ENCODE data around the gene IKZF1.
A peak's percentile ranks its signal among the peaks of the same experiment; 100 is the strongest.

The IKZF1 gene

DNA sequence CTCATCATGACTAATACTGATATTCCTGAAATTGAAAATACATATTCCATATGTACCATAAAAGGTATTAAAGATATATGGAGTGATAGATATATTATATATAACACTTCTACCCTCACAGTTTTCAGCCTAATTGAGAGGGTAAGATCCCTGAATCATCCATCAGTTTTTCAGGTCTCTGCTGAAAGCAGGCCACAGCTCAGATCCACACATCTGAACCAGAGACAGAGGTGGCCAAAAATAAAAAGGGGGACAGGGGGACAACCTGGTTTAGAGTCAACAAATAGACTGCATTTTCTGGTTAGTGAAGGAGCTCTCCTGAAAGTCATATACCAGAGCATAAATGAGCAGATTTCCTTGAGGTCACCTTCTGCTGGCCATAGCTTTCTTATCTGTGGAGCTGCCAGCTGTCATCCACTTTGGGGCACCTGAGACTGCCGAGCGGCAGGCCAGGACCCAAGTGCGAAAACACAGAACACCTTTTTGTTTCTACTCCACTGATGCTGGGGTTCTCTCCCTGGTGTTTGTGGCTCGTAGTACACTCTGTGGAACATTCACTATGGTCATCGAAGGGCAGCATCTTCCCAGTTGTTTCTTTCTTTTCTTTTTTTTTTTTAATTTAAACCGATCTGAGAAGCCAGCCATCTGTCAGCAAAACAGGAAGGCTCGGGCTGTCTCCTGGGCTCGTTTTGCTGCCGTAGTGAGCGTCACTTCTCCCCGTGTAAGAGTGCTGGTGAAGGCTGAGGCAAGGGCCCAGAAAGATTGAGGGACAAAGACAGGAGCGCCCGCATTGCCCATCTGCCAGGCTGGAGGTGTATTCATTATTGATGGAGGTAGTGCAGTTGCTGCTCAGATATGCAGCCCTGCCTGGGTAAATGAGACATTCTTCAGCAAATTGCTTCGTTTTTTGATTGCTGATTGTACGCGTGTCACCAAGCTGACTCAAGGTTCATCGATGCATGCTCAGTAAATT, 13.5 kb downstream of the IKZF1 start:
- peak overlapping the region; percentile 42 for H3K27ac ChIP-seq
- TF ChIP-seq, protein P1, sequence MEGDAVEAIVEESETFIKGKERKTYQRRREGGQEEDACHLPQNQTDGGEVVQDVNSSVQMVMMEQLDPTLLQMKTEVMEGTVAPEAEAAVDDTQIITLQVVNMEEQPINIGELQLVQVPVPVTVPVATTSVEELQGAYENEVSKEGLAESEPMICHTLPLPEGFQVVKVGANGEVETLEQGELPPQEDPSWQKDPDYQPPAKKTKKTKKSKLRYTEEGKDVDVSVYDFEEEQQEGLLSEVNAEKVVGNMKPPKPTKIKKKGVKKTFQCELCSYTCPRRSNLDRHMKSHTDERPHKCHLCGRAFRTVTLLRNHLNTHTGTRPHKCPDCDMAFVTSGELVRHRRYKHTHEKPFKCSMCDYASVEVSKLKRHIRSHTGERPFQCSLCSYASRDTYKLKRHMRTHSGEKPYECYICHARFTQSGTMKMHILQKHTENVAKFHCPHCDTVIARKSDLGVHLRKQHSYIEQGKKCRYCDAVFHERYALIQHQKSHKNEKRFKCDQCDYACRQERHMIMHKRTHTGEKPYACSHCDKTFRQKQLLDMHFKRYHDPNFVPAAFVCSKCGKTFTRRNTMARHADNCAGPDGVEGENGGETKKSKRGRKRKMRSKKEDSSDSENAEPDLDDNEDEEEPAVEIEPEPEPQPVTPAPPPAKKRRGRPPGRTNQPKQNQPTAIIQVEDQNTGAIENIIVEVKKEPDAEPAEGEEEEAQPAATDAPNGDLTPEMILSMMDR (IDR thresholded peaks at IDR 0.05; ENCODE audit: low read depth, low read length) = no peak
- H3K36me3 ChIP-seq = no peaks in the 10 kb centered on the region
- DNase-seq = no peak
- 0 out of 2 replicates have a peak overlapping the region, but pooled peaks have one; percentile 9 for H3K4me3 ChIP-seq (ENCODE audit: low read depth, low read length)
- H3K27me3 ChIP-seq (ENCODE audit: insufficient read depth, low read depth, severe bottlenecking) = no peaks in the 10 kb centered on the region
- no peaks in the 10 kb centered on the region for H3K9me3 ChIP-seq (ENCODE audit: severe bottlenecking)

DNA sequence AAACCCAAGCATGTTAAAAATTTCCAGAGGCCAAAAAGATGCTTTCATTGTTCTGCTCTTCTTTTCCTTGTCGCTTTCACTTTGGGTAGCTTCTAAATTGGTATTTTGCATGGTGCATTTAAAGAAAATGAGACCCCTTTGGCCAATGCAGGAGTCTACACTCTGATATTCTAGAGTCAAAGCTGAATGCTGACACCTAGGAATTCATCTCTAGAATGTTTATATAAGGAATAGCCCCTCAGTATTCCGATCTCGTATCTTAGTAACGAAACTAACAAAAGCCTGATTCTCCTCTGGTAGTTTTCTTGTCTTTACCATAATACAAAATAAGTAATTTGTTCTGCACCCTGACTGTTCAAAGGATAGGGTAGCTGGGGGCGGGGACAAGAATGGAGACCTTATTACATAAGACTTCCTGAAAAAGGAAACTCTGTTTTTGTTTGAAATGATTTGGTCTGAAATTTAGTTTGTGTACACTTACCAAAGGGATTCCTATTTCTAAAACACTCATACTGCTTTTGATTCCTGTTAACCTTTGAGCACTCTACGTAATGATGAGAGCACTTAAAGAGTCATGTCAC, 17.1 kb downstream of the IKZF1 start:
- no peaks in the 10 kb centered on the region for H3K27me3 ChIP-seq (ENCODE audit: insufficient read depth, low read depth, severe bottlenecking)
- no peak for DNase-seq
- H3K9me3 ChIP-seq (ENCODE audit: severe bottlenecking) = no peaks in the 10 kb centered on the region
- no peak overlapping the region for H3K4me3 ChIP-seq (ENCODE audit: low read depth, low read length)
- TF ChIP-seq, protein P1 (IDR thresholded peaks at IDR 0.05; ENCODE audit: low read depth, low read length) = no peak
- H3K27ac ChIP-seq = no peak overlapping the region
- H3K36me3 ChIP-seq = no peaks in the 10 kb centered on the region

DNA sequence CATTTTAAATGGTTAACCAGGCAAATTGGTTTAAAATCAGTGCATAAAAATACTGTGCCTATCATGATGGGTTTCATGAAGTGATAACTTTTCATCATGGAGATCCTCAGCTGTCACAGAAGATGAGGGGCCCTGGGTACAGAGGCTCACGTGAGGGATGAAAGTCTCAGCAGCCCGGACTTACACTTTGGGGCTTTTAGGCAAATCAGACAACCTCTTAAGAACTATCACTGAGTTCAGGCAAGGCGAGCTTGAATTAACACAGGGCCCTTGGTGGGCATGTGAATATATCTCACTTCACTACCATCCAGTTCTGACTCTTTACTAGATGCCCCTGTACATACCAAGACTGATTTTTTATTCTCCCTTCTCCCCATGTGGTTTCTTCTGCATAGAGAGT, 19.6 kb downstream of the IKZF1 start:
- TF ChIP-seq, protein P1 (IDR thresholded peaks at IDR 0.05; ENCODE audit: low read depth, low read length) = no peak

DNA sequence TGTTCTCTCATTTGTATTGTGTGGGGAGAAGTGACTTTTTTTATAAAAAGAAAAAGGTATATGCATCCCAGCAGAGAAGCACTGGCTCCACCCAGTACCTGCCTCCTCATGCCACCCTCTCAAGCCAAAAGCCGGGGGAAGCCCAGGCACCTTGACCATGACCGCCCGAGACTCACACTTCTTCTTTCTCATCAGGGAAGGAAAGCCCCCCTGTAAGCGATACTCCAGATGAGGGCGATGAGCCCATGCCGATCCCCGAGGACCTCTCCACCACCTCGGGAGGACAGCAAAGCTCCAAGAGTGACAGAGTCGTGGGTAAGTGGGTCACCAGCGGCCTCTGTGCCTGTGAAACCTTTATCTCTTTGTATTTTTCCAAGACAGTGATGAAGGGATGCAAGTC, 22.9 kb downstream of the IKZF1 start:
- Histone ChIP-seq H3K4me3 (ENCODE audit: low read depth, low read length) (no peak overlapping the region), H3K27me3 (ENCODE audit: insufficient read depth, low read depth, severe bottlenecking) (no peaks in the 10 kb centered on the region), H3K36me3 (no peaks in the 10 kb centered on the region), H3K9me3 (ENCODE audit: severe bottlenecking) (no peaks in the 10 kb centered on the region), H3K27ac (no peak overlapping the region)
- no peak for DNase-seq
- TF ChIP-seq, protein P1 (IDR thresholded peaks at IDR 0.05; ENCODE audit: low read depth, low read length) = no peak

More for the DNA sequence above, 19.6 kb downstream of the IKZF1 start:
- no peaks in the 10 kb centered on the region for H3K9me3 ChIP-seq (ENCODE audit: severe bottlenecking)
- no peaks in the 10 kb centered on the region for H3K27me3 ChIP-seq (ENCODE audit: insufficient read depth, low read depth, severe bottlenecking)
- H3K36me3 ChIP-seq = no peaks in the 10 kb centered on the region
- no peak overlapping the region for H3K4me3 ChIP-seq (ENCODE audit: low read depth, low read length)
- no peak overlapping the region for H3K27ac ChIP-seq
- no peak for DNase-seq

DNA sequence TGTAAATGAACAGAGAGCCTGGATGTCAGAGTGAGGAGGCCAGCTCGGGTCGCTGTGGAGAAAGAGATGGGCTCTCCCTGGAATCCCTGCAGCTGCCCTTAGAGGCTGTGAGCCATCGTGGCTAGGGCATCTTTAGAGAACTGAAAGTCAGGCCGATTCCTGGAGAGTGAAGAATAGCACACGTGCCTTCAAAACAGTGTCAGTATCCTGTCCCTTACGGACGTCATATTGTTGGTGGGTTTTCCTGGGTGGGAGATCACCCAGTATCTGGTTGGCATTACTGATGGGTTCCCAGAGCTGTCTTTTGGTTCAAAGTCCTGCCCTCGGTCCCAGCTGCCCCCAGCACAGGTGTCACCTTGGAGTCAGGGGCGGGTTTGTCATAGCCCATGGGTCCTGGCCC, 25.3 kb downstream of the IKZF1 start:
- Histone ChIP-seq H3K27me3 (ENCODE audit: insufficient read depth, low read depth, severe bottlenecking) (no peaks in the 10 kb centered on the region), H3K36me3 (no peaks in the 10 kb centered on the region), H3K27ac (no peak overlapping the region), H3K9me3 (ENCODE audit: severe bottlenecking) (no peaks in the 10 kb centered on the region), H3K4me3 (ENCODE audit: low read depth, low read length) (no peak overlapping the region)
- TF ChIP-seq, protein P1 (IDR thresholded peaks at IDR 0.05; ENCODE audit: low read depth, low read length) = no peak
- DNase-seq = no peak

Data from WERI-Rb-1 (cell line).